Measurements from ENCODE around the gene MAP3K19. TPM values are rescaled to one million over a fixed set of nuclear protein-coding genes. Genes with fewer than 3 reads are reported as not detected.

Gene MAP3K19
- total RNA-seq, 1 experiment from 2014 or later, result not detected

DNA sequence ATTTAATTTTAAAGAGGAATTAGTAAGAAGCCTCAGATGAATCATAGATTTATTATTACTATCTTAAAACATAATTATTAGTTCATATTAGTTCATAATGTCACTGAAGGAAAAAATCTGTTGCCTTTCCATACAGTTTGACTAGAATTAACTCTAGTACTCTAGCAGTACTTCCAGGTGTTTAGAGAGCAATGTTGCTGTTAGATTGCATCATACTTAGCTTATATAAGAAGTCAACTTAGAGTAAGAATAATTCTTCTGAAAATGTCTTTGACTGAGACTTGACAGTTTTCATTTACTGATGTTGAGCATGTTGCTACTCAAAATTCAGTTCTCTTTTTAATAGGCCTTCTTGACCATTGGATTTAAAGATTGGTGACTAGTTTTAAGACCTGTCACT, 9.5 kb upstream of the MAP3K19 start:
- BruUV-seq (replicated peaks), result no TSS peak
- intact Hi-C loops (cut with micrococcal nuclease; ENCODE audit: unreplicated experiment), result no loop called here
- TF ChIP-seq, protein P1, sequence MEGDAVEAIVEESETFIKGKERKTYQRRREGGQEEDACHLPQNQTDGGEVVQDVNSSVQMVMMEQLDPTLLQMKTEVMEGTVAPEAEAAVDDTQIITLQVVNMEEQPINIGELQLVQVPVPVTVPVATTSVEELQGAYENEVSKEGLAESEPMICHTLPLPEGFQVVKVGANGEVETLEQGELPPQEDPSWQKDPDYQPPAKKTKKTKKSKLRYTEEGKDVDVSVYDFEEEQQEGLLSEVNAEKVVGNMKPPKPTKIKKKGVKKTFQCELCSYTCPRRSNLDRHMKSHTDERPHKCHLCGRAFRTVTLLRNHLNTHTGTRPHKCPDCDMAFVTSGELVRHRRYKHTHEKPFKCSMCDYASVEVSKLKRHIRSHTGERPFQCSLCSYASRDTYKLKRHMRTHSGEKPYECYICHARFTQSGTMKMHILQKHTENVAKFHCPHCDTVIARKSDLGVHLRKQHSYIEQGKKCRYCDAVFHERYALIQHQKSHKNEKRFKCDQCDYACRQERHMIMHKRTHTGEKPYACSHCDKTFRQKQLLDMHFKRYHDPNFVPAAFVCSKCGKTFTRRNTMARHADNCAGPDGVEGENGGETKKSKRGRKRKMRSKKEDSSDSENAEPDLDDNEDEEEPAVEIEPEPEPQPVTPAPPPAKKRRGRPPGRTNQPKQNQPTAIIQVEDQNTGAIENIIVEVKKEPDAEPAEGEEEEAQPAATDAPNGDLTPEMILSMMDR (IDR thresholded peaks at IDR 0.05; ENCODE audit: unreplicated experiment), result no peak
- CTCF ChIA-PET, result no interaction called here
- no peak for DNase-seq
- Mint-ChIP-seq H3K4me1 (ENCODE audit: low read depth, unreplicated experiment) (peaks cover 27% of the 10 kb centered on the region), H3K27ac (ENCODE audit: unreplicated experiment) (peak overlapping the region; percentile 82), H3K4me3 (ENCODE audit: low read depth, unreplicated experiment) (no peak overlapping the region), H3K9me3 (ENCODE audit: low read depth, unreplicated experiment) (no peaks in the 10 kb centered on the region), H3K27me3 (ENCODE audit: unreplicated experiment) (no peaks in the 10 kb centered on the region), H3K36me3 (ENCODE audit: insufficient read depth, unreplicated experiment) (peaks cover 45% of the 10 kb centered on the region)

DNA sequence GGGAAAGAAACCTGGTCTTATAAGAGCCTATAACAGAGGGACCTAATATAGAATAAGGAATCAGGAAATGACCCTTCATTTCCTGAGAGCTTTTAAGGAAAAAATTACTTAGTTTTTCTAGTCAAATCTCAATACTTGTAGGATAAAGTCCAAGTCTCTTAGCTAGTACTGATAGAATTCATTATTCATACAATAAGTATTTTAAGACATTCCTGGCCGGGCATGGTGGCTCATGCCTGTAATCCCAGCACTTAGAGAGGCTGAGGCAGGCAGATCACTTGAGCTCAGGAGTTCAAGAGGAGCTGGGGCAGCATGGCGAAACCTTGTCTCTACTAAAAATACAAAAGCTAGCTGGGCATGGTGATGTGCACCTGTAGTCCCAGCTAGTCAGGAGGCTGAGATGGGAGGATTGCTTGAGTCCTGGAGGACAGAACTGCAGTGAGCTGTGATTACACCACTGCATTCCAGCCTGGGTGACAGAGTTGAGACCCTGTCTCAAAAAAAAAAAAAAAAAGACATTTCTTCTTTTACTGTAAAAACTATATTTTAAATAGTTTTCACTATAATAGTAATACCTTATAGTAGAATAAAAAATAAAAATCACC, 8.0 kb upstream of the MAP3K19 start:
- Mint-ChIP-seq H3K36me3 (ENCODE audit: insufficient read depth, unreplicated experiment) (peaks cover 45% of the 10 kb centered on the region), H3K4me3 (ENCODE audit: low read depth, unreplicated experiment) (no peak overlapping the region), H3K4me1 (ENCODE audit: low read depth, unreplicated experiment) (peaks cover 38% of the 10 kb centered on the region), H3K9me3 (ENCODE audit: low read depth, unreplicated experiment) (no peaks in the 10 kb centered on the region), H3K27me3 (ENCODE audit: unreplicated experiment) (no peaks in the 10 kb centered on the region), H3K27ac (ENCODE audit: unreplicated experiment) (peak overlapping the region; percentile 44)
- TF ChIP-seq, protein P1 (IDR thresholded peaks at IDR 0.05; ENCODE audit: unreplicated experiment), result no peak
- intact Hi-C loops (cut with micrococcal nuclease; ENCODE audit: unreplicated experiment), result no loop called here
- DNase-seq, result no peak
- no TSS peak for BruUV-seq (replicated peaks)
- CTCF ChIA-PET, result interaction anchor here (0.6 kb wide), 2 partner anchors 37 to 474 kb away, joined by 3 to 7 read pairs; no protein-coding TSS in a partner anchor

DNA sequence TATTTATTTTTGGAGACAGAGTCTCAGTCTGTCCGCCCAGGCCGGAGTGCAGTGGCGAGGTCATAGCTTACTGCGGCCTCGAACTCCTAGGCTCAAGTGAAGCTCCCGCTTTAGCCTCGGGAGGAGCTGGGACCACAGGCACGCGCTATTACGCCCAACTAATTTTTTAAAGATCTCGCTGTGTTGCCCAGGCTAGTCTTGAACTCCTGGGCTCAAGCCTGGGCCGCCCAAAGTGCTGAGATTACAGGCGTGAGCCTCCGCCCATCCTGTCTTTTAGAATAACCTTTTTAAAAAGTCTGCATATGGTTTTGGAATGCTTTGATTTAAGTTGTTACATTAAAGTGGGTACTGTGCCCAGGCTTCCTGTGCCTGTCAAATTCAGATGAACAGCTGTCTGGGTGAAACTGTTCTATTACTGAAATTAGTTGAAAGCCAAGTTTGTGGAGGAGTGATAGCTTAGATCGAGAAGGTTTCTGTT, 5.8 kb upstream of the MAP3K19 start:
- Mint-ChIP-seq H3K4me1 (ENCODE audit: low read depth, unreplicated experiment) (peaks cover 55% of the 10 kb centered on the region), H3K27me3 (ENCODE audit: unreplicated experiment) (no peaks in the 10 kb centered on the region), H3K9me3 (ENCODE audit: low read depth, unreplicated experiment) (no peaks in the 10 kb centered on the region), H3K27ac (ENCODE audit: unreplicated experiment) (peak overlapping the region; percentile 99), H3K4me3 (ENCODE audit: low read depth, unreplicated experiment) (peak overlapping the region; percentile 98), H3K36me3 (ENCODE audit: insufficient read depth, unreplicated experiment) (peaks cover 45% of the 10 kb centered on the region)
- TF ChIP-seq, protein P1 (IDR thresholded peaks at IDR 0.05; ENCODE audit: unreplicated experiment), result no peak
- BruUV-seq (replicated peaks), result no TSS peak
- CTCF ChIA-PET, result no interaction called here
- intact Hi-C loops (cut with micrococcal nuclease; ENCODE audit: unreplicated experiment), result loop anchor here (5.0 kb wide), 2 partner anchors 39 to 69 kb away; no protein-coding TSS in a partner anchor
- no peak for DNase-seq

DNA sequence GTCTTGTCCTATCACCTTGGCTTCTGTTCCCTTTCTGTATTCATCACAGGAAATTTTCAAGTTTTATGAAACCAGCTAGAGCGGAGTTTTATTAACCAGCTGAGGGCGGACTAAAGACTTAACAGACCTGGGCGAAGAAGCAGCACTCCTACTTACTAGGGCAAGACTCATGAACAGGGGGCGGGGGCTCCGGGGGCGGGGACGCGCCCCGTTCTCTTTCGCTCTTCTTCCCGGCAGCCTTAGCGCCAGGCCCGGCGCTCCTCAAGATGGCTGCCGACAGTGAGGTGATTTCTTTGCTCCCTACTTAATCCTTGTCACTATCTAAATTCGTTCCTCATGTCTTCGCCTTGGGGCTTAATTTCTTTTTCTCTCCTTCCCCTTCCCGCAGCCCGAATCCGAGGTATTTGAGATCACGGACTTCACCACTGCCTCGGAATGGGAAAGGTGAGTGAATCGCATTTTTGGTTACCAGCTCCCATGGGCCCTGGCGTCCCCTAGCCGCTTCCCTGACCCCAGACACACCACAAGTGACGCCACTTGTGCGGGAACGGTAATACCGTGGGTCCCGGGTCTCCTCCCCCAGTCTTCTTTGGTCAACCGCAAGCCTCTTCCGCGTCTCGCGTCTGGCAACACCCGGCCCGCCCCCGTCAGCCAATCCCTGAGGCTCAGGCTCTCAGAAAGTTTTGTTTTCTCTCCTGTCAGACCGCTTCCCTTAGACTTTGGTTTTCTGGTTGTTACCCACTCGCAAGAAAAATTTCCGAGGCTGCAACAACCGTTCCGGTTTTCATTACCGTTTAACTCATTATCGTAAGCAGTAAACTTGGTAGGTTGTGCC, 5.0 kb upstream of the MAP3K19 start, which contains the start of gene RAB3GAP1:
Gene RAB3GAP1 (plus strand): TSS at position 251 of the 835 bp plus-strand sequence. CDS start 16 bp downstream, at position 267.
- intact Hi-C loops (cut with micrococcal nuclease; ENCODE audit: unreplicated experiment), result loop anchor here (5.0 kb wide), 2 partner anchors 40 to 70 kb away; no protein-coding TSS in a partner anchor
- H3K4me3 Mint-ChIP-seq (ENCODE audit: low read depth, unreplicated experiment), result peak within 1 kb of the TSS; percentile 98
- H3K27ac Mint-ChIP-seq (ENCODE audit: unreplicated experiment), result peak within 1 kb of the TSS; percentile 99
- DNase-seq, result peak; percentile 75
- no peaks in the 10 kb centered on the region for H3K27me3 Mint-ChIP-seq (ENCODE audit: unreplicated experiment)
- TF ChIP-seq, protein P1 (IDR thresholded peaks at IDR 0.05; ENCODE audit: unreplicated experiment), result no peak
- TSS peak; percentile 77 for BruUV-seq (replicated peaks)
- peaks cover 42% of the 10 kb centered on the region for H3K36me3 Mint-ChIP-seq (ENCODE audit: insufficient read depth, unreplicated experiment)
- peaks cover 62% of the 10 kb centered on the region for H3K4me1 Mint-ChIP-seq (ENCODE audit: low read depth, unreplicated experiment)
- H3K9me3 Mint-ChIP-seq (ENCODE audit: low read depth, unreplicated experiment), result no peaks in the 10 kb centered on the region
- CTCF ChIA-PET, result interaction anchor here (0.6 kb wide), 2 partner anchors 69 to 74 kb away, joined by 3 to 4 read pairs; no protein-coding TSS in a partner anchor

Data from Calu3 (cell line).